HG02678 (cell line): ENCODE data around the gene RPAP3.

Experiments
- ATAC-seq: cut with Tn5 transposase; IDR thresholded peaks from one replicate; pipeline ENCODE4 v1.9.1; 2021; ENCODE audit warnings: mild to moderate bottlenecking, moderate library complexity; ENCODE audit not compliant: unreplicated experiment

RPAP3 gene

GRCh38 chr12:47743311-47743860 is 37.6 kb upstream of the RPAP3 start:
- ATAC-seq, result no peak

DNA sequence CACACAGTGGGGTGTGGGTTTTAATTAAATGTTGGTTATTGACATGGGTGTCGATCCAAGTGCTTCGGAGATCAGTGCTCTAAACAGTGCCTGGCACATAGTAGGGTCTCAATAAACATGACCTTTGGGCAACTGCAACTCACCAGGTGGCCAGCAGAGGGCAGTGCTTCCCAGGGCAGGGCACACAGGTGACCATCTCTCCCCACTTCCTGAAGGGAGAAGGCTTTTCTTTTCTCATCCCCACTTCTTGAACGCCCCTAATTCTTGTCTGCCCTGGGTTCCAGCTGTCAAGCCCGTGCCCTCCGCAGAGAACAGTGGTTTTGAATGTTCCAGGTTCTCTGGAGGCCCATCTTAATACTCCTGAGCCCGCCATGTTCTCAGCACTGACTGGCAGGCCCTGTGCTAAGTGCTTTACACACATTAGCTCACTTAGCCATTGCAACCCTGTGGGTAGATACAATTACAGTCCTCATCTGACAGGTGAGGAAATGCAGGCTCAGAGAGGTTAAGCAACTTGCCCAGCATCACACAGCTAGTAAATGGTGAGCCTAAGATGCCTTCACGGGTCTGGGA is 36.5 kb upstream of the RPAP3 start:
- ATAC-seq, result no peak

GRCh38 chr12:47741340-47741703 is 35.5 kb upstream of the RPAP3 start:
- no peak for ATAC-seq

DNA sequence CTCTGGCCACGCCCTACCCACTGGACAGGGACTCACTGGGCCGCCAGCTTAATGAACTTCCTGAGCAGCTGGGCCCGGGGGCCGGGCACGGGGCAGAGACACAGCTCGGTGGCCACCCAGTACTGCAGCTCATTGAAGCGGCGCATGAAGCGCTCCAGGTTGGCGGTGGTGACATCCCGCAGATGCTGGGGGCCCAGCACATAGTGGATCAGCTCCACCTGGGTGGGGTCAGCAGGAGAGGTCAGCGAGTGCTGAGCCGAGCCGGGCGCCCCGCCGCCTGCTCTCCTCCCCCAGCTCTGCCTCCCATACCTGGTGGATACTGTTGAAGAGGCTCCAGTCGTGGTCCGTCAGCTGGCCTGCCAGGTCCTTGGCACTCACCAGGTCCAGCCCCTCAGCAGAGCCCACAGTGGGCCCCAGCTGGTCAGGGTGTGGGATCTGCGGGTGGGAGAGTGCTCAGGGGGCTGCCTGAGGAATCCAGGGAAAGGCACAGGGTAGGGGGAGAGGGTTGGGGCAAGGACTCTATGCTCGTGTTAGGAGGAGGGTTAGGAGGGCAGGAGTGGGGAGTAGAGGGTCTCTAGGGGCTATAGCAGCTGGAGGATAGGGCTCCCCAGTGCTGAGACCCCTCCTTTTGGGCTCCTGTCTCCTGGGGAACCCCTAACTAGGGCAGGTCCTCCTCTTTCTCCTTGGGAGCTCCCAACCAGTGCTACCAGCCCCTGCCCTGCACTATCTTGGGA is 34.9 kb upstream of the RPAP3 start:
- peak; percentile 45 for ATAC-seq

DNA sequence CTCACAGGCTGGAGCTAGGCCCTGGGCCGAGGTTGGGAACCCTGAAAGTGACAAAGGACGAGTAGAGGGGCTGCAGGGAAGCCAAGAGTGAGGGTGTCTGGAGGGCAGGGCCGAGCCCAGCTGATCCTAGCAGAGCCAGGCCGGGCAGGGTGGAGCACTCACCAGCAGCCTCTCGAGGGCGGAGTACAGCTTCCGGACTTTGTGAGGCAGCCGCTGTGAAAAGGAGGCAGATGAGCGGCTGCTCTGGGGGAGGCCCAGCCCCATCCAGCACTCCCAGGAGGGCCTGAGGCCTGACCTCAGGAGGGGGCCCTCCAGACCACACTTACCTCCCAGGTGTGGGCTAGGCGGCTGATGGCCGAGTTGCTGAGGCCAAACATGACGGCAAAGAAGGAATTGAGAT is 34.1 kb upstream of the RPAP3 start:
- ATAC-seq, result peak; percentile 71

- ATAC-seq, result no peak
Measured at GRCh38 chr12:47739297-47739696, 33.5 kb upstream of the RPAP3 start.

- ATAC-seq, result no peak
Measured at GRCh38 chr12:47737936-47738594, 32.2 kb upstream of the RPAP3 start.

GRCh38 chr12:47736877-47737676 is 31.2 kb upstream of the RPAP3 start:
- no peak for ATAC-seq

GRCh38 chr12:47736216-47736615 is 30.4 kb upstream of the RPAP3 start:
- ATAC-seq, result no peak

DNA sequence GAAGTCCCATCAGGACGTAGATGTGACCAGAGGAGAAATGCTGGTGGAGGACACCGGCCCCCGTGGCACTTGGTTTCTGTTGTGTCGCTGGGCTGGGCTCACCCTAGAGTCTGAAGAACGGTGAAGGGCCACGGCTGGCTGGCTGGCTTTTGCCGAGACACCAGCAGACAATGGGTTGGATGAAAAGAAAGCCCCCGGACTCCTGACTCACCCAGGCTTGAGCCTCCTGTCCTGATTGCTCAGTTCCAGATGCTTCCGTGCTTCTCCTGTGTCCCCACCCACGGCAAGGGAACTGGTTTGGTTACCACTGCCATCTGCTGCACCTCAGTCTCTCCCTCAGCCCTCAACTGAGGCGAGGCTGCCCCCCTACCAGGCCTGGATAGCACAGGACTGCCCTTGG is 29.8 kb upstream of the RPAP3 start:
- ATAC-seq, result no peak

DNA sequence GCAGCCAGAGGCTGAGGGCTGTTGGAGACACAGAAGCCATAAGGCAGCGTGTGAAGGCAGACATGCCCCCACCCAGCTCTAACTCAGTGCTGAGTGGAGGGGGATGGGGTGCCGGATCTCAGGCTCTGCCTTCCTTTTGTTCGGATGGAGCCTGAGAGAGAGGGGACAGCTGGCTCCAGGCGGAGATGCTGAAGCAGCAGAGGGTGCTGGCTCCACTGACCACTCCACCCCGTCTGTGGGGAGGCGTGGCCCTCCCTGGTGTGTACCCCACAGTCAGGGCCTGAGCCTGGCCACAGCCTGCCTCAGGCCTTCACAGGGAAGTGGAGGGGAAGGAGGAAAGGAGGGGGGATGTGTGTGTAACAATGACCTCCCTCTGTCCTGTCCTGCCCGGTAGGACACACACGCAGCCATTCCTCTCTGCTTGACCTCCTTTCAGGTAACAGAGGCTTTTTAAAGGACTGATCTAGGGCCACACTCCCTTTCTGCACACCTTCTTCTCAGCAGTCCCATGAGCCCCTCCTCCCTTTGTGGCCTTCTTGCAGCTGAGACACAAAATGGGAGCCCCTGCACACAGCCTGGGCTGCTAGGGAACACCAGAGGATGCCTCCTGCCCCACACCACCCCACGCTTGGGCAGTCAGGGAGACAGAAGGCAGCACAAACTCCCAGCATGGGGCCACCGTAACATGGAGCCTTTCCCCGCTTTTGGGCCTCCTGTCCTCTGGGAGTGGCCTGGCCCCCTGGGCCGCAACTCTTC is 29.1 kb upstream of the RPAP3 start:
- no peak for ATAC-seq

DNA sequence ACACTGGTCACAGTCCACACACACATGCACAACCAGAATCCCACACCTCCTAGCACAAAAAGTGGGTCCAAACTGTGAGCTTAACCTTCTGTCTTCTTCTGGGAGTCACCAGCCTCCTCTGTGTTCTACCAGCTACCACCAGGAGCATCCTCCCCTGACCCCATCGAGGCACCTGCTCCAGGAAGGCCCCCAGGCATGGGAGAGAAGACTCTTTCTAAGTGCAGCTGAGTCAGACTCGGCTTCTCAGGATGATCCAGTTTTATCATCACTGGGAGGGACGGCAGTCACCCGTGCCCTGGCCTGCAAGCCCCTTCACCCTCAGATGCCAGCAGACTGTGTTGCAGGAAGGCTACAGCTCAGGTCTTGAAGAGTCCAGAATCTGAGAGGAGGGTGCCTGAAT is 27.3 kb upstream of the RPAP3 start:
- no peak for ATAC-seq

GRCh38 chr12:47732504-47732903 is 26.7 kb upstream of the RPAP3 start:
- ATAC-seq, result no peak

DNA sequence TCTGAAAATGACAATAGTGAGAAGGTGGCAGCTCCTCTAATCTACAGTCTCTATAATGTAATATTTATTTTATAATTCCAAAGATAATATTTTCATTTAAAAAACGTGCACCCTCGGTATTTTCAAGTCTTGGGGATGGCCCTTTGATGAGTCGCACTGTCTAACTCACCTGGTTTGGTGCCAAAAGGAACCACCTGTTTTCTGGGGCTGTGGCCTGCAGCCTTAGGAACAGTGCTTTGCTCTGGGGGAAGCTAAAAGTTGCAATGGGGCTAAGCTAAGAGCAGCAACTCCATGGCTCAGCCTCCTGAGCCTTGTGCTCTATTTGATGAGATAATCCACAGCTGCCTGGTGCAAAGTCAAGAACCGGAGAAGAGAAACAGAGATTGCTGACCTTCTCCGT is 25.9 kb upstream of the RPAP3 start:
- ATAC-seq, result no peak

GRCh38 chr12:47730341-47730744 is 24.5 kb upstream of the RPAP3 start:
- no peak for ATAC-seq

DNA sequence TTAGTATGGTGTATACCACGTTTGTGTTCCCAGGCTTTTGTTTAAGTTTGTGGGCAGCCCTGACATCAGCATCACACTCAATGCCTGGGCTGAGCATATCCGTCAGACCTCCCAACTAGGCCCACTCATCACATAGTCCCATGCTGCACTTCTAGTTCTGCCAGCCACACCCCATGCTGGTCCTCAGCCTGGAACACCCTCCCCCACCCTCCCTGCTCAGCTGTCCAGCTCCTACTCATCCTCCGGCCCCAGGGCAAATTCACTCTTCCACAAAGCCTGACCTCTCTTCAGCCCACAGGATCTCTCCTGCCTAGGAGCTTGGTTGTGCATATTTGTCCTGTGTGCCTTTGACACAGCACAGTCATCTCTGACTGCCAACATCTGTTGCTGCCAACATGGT is 23.4 kb upstream of the RPAP3 start:
- ATAC-seq, result no peak

DNA sequence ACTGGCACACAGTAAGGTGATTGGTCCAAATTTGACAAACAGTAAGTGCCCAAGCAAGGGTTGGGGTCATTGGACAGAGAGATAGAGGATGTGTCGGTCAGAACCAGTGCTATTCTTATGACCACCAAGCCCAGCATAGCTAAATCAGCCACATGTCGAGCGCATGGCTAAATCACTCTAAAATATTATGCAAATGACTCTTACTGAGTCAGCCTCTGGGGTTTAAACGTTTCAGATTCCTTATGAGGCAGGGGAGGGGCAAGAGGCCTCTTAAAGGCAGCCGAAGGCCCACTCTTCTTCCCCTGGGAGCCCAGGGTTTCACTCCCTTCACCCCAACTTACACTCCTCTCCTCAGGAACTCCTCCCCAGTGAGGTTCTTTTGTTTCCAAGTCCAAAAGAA is 20.1 kb upstream of the RPAP3 start:
- ATAC-seq, result peak; percentile 87

DNA sequence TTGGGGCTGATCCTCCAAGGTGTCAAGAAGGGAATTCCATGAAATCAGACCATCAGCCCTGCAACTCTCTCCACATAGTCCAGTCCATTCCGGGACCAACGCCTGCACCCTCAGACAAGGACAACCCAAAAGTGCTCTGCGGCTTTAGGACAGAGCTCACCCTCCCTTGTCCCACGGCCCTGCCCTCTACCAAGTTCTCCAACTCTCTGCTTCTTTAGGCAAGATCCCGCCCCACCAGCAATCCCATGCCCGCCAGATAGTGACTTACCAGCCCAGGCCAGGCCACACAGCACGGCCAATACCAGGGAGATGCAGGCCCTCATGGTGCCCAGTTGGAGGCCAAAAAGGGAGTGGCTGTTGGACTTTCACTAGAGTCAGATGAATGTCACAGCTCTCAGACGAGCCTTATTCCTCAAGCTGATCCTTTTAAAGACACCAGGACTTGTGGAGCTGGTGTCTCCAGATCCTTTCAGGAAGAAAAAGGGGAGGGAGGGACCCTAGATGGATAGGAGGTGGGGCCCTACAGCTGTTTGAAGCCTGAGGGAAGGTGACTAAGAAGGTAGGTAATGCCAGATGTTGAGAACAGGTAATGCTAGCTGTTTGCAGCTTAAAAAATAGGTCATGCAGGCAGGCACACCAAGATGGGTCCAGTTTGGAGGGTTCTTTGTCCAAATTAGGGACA is 19.4 kb upstream of the RPAP3 start, which contains the start of gene ENDOU:
ENDOU (minus strand) TSS at position 400 of the 682 bp plus-strand sequence; CDS start at position 323, 77 bp downstream.
- no peak for ATAC-seq

GRCh38 chr12:47722941-47723631 is 17.3 kb upstream of the RPAP3 start:
- no peak for ATAC-seq
